ENCODE measurements around the gene KIAA1549. TPM values are rescaled to one million over a fixed set of nuclear protein-coding genes. Genes with fewer than 3 reads are reported as not detected.
"Not testable (repeated sequence)": the region's sequence is repeated elsewhere in the genome, so short reads cannot be mapped to it uniquely, and the experiment has no call there.

The KIAA1549 gene
- total RNA-seq, 1 donor from 2014 or later = 2.5 TPM

- no peak for DNase-seq
- ATAC-seq = no peak
- intact Hi-C loops (cut with micrococcal nuclease) = no loop called here
These were observed 182.4 kb downstream of the KIAA1549 start for GRCh38 chr7:138798836-138799235.

- no peak for DNase-seq
- intact Hi-C loops (cut with micrococcal nuclease) = no loop called here
- no peak for ATAC-seq
These were observed 183.4 kb downstream of the KIAA1549 start, which contains the start of the genes ATP6V0A4 and TMEM213 for GRCh38 chr7:138797715-138798320. Gene ATP6V0A4, minus strand, starts transcription at chr7:138798196. Its CDS starts 26,949 bp downstream, at chr7:138771247. Gene TMEM213, plus strand, starts transcription at chr7:138797994. Its CDS starts 111 bp downstream, at chr7:138798105.

GRCh38 chr7:138797046-138797445 is 184.1 kb downstream of the KIAA1549 start:
- DNase-seq; ATAC-seq; intact Hi-C loops (cut with micrococcal nuclease): not testable (repeated sequence)

GRCh38 chr7:138796038-138796615 is 185.1 kb downstream of the KIAA1549 start:
- DNase-seq (no peak), ATAC-seq (no peak)
- intact Hi-C loops (cut with micrococcal nuclease) = no loop called here

GRCh38 chr7:138785587-138786437 is 195.4 kb downstream of the KIAA1549 start:
- intact Hi-C loops (cut with micrococcal nuclease) = no loop called here
- ATAC-seq = no peak

GRCh38 chr7:138784692-138785091 is 196.5 kb downstream of the KIAA1549 start:
- ATAC-seq (no peak), DNase-seq (no peak)
- intact Hi-C loops (cut with micrococcal nuclease) = no loop called here

More at GRCh38 chr7:138785587-138786437, 195.4 kb downstream of the KIAA1549 start:
- no peak for DNase-seq

Other genes with a start within 250 kb of the KIAA1549 start
- not detected for gene TMEM213, start 183.4 kb downstream of the KIAA1549 start, total RNA-seq
- gene ATP6V0A4, start 183.2 kb downstream of the KIAA1549 start, total RNA-seq = not detected
- 3.1 TPM for gene ZC3HAV1L, start 54.7 kb upstream of the KIAA1549 start, total RNA-seq
- gene ZC3HAV1, start 128.3 kb upstream of the KIAA1549 start, total RNA-seq = 7.1 TPM
- 14.1 TPM for gene UBN2, start 249.8 kb upstream of the KIAA1549 start, total RNA-seq

All from left ventricle myocardium superior (tissue), 1 donor.